ENCODE data around the gene BAZ1A. TPM values are rescaled to one million over a fixed set of nuclear protein-coding genes. Genes with fewer than 3 reads are reported as not detected.

Gene BAZ1A
- total and polyA plus RNA-seq, 9 of the 15 experiments (the other 6 are each of a cell fraction or from before 2014, with no cell fraction given) = 22.0 to 71.2 (median 39.1) TPM

DNA sequence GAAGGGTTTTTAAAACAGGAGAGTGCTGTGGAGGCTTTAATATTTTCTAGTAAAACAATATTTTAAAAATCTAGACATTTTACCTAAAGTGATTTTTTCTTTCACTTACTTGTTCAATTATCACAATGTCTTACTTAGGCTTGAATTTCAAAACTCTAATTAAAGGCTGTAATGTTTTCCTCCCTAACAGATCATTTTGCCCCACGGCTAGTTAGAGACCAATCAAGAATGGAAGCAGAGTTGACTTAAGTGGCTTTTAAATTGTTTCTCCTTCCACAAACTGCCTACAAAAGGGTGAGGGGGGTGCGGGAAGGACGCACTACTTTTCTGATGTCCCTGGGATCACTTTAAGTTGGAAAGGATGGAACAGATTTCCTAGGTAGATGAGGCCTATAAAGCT lies 151.3 kb downstream of the BAZ1A start:
- H3K79me2 ChIP-seq (ENCODE audit: control insufficient read depth, insufficient read depth, low read length) = no peaks in the 10 kb centered on the region
- TF ChIP-seq FOXK1 (CRISPR knock-in tag; IDR thresholded peaks at IDR 0.05; ENCODE audit: borderline replicate concordance) (no peak), XRCC4 (IDR thresholded peaks at IDR 0.05; ENCODE audit: extremely low read depth, insufficient read depth, insufficient read length) (no peak), ZNF561 (CRISPR knock-in tag; conservative IDR thresholded peaks at IDR 0.05) (no peak), ZNF133 (CRISPR knock-in tag; IDR thresholded peaks at IDR 0.05) (no peak), TRIM28 (IDR thresholded peaks at IDR 0.05) (no peak), HNRNPL (IDR thresholded peaks at IDR 0.05; ENCODE audit: low read depth, low read length) (no peak), ERF (CRISPR knock-in tag; IDR thresholded peaks at IDR 0.05) (no peak)
- WGBS (ENCODE audit: insufficient coverage, low coverage, missing lambda C conversion rate) = 39% methylated on average over 3 of the region's 3 CpGs
- DNase-seq (ENCODE audit: extremely low read depth in 1 of 4, low spot score in 3 of 4) (no peak), FAIRE-seq (no peak), ATAC-seq (no peak)
- no peak overlapping the region for H3K27ac ChIP-seq (ENCODE audit: extremely low read depth, low read depth, low read length)
- 0 out of 5 replicates have a peak, but pooled peaks cover 0 to 2% of the 10 kb centered on the region in 2 experiments for H3K4me1 ChIP-seq (replicated peaks in 1 of 2; ENCODE audit: control insufficient read depth in 2 of 2, insufficient read depth in 2 of 2, low read length in 2 of 2)
- in situ Hi-C loops (cut with MboI) = no loop called here
- H3K27me3 ChIP-seq (ENCODE audit: control insufficient read depth in 2 of 2, insufficient read depth in 2 of 2, low read length in 2 of 2) = no peaks in the 10 kb centered on the region
- H4K20me1 ChIP-seq (replicated peaks; ENCODE audit: control insufficient read depth, insufficient read depth, low read length) = no peaks in the 10 kb centered on the region
- no peak overlapping the region for H3K4me3 ChIP-seq
- intact Hi-C loops (cut with micrococcal nuclease) = loop anchor here (2.0 kb wide), 1 partner anchor 51 kb away; no protein-coding TSS in a partner anchor
- no peak overlapping the region for H3K4me2 ChIP-seq (ENCODE audit: insufficient read depth, low read length)
- no peaks in the 10 kb centered on the region for H3K36me3 ChIP-seq (ENCODE audit: control insufficient read depth, insufficient read depth, low read length)
- POLR2A ChIA-PET = interaction anchor here (1.9 kb wide), 1 partner anchor 9 kb away, joined by 7 read pairs; the partner anchor contains the start of gene CFL2
- CTCF ChIA-PET (ENCODE audit: low intra/inter-chr PET ratio) = interaction anchor here (3.8 kb wide), 1 partner anchor 51 kb away, joined by 20 read pairs; no protein-coding TSS in a partner anchor
- no peak overlapping the region for H3K9ac ChIP-seq (ENCODE audit: insufficient read depth in 1 of 2, low read depth in 2 of 2, low read length in 2 of 2)
- H3K9me3 ChIP-seq (replicated peaks; ENCODE audit: control insufficient read depth, insufficient read depth, low read depth, low read length) = no peaks in the 10 kb centered on the region
- H3K9me1 ChIP-seq (ENCODE audit: control insufficient read depth, insufficient read depth, low read length) = no peaks in the 10 kb centered on the region
- no TSS peak for BruUV-seq (replicated peaks)
- H2AFZ ChIP-seq (ENCODE audit: low read depth, low read length) = no peak overlapping the region
